Measurements from ENCODE around the gene VEPH1. TPM values are rescaled to one million over a fixed set of nuclear protein-coding genes. Genes with fewer than 3 reads are reported as not detected.

The VEPH1 gene
- total RNA-seq, 1 donor from 2014 or later = 3.7 TPM

GRCh38 chr3:157498371-157498770, 4.8 kb downstream of the VEPH1 start:
- no peak overlapping the region for H3K4me3 ChIP-seq (ENCODE audit: low read depth, low read length)
- no peak for DNase-seq (ENCODE audit: low read depth)
- no peak for TF ChIP-seq CTCF (conservative IDR thresholded peaks at IDR 0.05; ENCODE audit: low read depth, low read length)

- no peak for TF ChIP-seq CTCF (conservative IDR thresholded peaks at IDR 0.05; ENCODE audit: low read depth, low read length)
- no peak overlapping the region for H3K4me3 ChIP-seq (ENCODE audit: low read depth, low read length)
- no peak for DNase-seq (ENCODE audit: low read depth)
These were observed 7.4 kb downstream of the VEPH1 start for GRCh38 chr3:157495846-157496245.

GRCh38 chr3:157494581-157495281, 8.5 kb downstream of the VEPH1 start:
- no peak for DNase-seq (ENCODE audit: low read depth)
- no peak for TF ChIP-seq CTCF (conservative IDR thresholded peaks at IDR 0.05; ENCODE audit: low read depth, low read length)
- no peak overlapping the region for H3K4me3 ChIP-seq (ENCODE audit: low read depth, low read length)

GRCh38 chr3:157493627-157494550, 9.3 kb downstream of the VEPH1 start:
- DNase-seq (ENCODE audit: low read depth) = no peak

GRCh38 chr3:157491136-157491535, 12.1 kb downstream of the VEPH1 start:
- no peak for DNase-seq (ENCODE audit: low read depth)
- no peak overlapping the region for H3K4me3 ChIP-seq (ENCODE audit: low read depth, low read length)
- no peak for TF ChIP-seq CTCF (conservative IDR thresholded peaks at IDR 0.05; ENCODE audit: low read depth, low read length)

More at GRCh38 chr3:157493627-157494550, 9.3 kb downstream of the VEPH1 start:
- peak; percentile 70 for TF ChIP-seq CTCF (conservative IDR thresholded peaks at IDR 0.05; ENCODE audit: low read depth, low read length)
- no peak overlapping the region for H3K4me3 ChIP-seq (ENCODE audit: low read depth, low read length)

- no peak overlapping the region for H3K4me3 ChIP-seq (ENCODE audit: low read depth, low read length)
- DNase-seq (ENCODE audit: low read depth) = no peak
- TF ChIP-seq CTCF (conservative IDR thresholded peaks at IDR 0.05; ENCODE audit: low read depth, low read length) = no peak
These were observed 15.1 kb downstream of the VEPH1 start for GRCh38 chr3:157488144-157488543.
